ENCODE measurements around the gene EN2.

GRCh38 chr7:155459700-155460461, 2.0 kb downstream of the EN2 start:
- TF ChIP-seq EZH2 (IDR thresholded peaks at IDR 0.05; ENCODE audit: insufficient read depth, poor library complexity, severe bottlenecking) (no peak), EZH2phosphoT487 (IDR thresholded peaks at IDR 0.05; ENCODE audit: insufficient read depth, low read depth) (no peak)

Data from GM23248 (cell line).